ENCODE measurements around the gene PPP2R5D. TPM values are rescaled to one million over a fixed set of nuclear protein-coding genes. Genes with fewer than 3 reads are reported as not detected.

PPP2R5D gene
- total and polyA plus RNA-seq, 9 of the 15 experiments (the other 6 are each of a cell fraction or from before 2014, with no cell fraction given) = 1.3 to 96.1 (median 38.4) TPM

GRCh38 chr6:43012364-43012763, 28.0 kb downstream of the PPP2R5D start:
- Histone ChIP-seq H3K9me1 (ENCODE audit: control insufficient read depth, insufficient read depth, low read length) (no peaks in the 10 kb centered on the region), H4K20me1 (replicated peaks; ENCODE audit: control insufficient read depth, insufficient read depth, low read length) (peaks cover 4% of the 10 kb centered on the region; the same call in 1 of the 2 replicates), H3K27ac (ENCODE audit: extremely low read depth, low read depth, low read length) (no peak overlapping the region), H3K9me3 (replicated peaks; ENCODE audit: control insufficient read depth, insufficient read depth, low read depth, low read length) (no peaks in the 10 kb centered on the region), H3K36me3 (ENCODE audit: control insufficient read depth, insufficient read depth, low read length) (peaks cover 71% of the 10 kb centered on the region), H3K4me1 (replicated peaks in 1 of 2; ENCODE audit: control insufficient read depth in 2 of 2, insufficient read depth in 2 of 2, low read length in 2 of 2) (peaks cover 29 to 32% of the 10 kb centered on the region in 2 experiments; a peak in 4 of 5 replicates), H2AFZ (ENCODE audit: low read depth, low read length) (no peak overlapping the region), H3K9ac (ENCODE audit: insufficient read depth in 1 of 2, low read depth in 2 of 2, low read length in 2 of 2) (peak overlapping the region; percentile 66 to 76; a peak in 3 of 4 replicates), H3K79me2 (ENCODE audit: control insufficient read depth, insufficient read depth, low read length) (peaks cover 49% of the 10 kb centered on the region), H3K27me3 (ENCODE audit: control insufficient read depth in 2 of 2, insufficient read depth in 2 of 2, low read length in 2 of 2) (no peaks in the 10 kb centered on the region), H3K4me3 (peak overlapping the region; percentile 79), H3K4me2 (ENCODE audit: insufficient read depth, low read length) (peak overlapping the region; percentile 96)
- ATAC-seq (no peak), FAIRE-seq (no peak), DNase-seq (ENCODE audit: extremely low read depth in 1 of 4, low spot score in 3 of 4) (no peak)
- in situ Hi-C loops (cut with MboI) = no loop called here
- BruUV-seq (replicated peaks) = no TSS peak
- WGBS (ENCODE audit: insufficient coverage, low coverage, missing lambda C conversion rate) = 87% methylated on average over 6 of the region's 6 CpGs
- no peak for TF ChIP-seq BRF2 (IDR thresholded peaks at IDR 0.05; ENCODE audit: borderline replicate concordance, insufficient read depth, insufficient read length)
- TF ChIP-seq ZBTB7A (IDR thresholded peaks at IDR 0.05; ENCODE audit: borderline replicate concordance, control insufficient read depth, low read depth, low read length) = no peak
- 0 out of 2 replicates have a peak, but pooled peaks have one; percentile 9 for TF ChIP-seq PHF8 (IDR thresholded peaks at IDR 0.05; ENCODE audit: borderline replicate concordance, low read length)
- TF ChIP-seq MAFK (IDR thresholded peaks at IDR 0.05; ENCODE audit: low read length) = no peak
- no peak for TF ChIP-seq ZNF507 (tag; conservative IDR thresholded peaks at IDR 0.05)
- CTCF ChIA-PET (ENCODE audit: low intra/inter-chr PET ratio) = no interaction called here
- intact Hi-C loops (cut with micrococcal nuclease) = no loop called here
- POLR2A ChIA-PET = interaction anchor here (0.6 to 3.9 kb wide), 11 partner anchors 10 to 160 kb away, joined by 3 to 23 read pairs (median 4); partner anchors contain the start of genes CNPY3 and PPP2R5D

Data from K562 (cell line).